Ascending aorta (tissue), 2 donors: Measurements from ENCODE around the gene NTMT1. TPM values are rescaled to one million over a fixed set of nuclear protein-coding genes. Genes with fewer than 3 reads are reported as not detected.

Experiments
- DNase-seq, 2 donors: peaks; one replicate each; pipeline ENCODE4 v3.0.0-alpha.2; 2019; ENCODE audit warnings: low spot score in 2 of 2
- H3K27ac ChIP-seq, 2 donors: fragments of 200-600 bp; sonication (generic); one replicate each; pipeline ENCODE4 v1.5.1; 2016 to 2017; ENCODE audit warnings: mild to moderate bottlenecking in 1 of 2
- H3K27me3 ChIP-seq: fragments of 200-600 bp; sonication (generic); one replicate; pipeline ENCODE4 v1.5.1; 2017
- H3K36me3 ChIP-seq, 2 donors: fragments of 200-600 bp; sonication (generic); one replicate each; pipeline ENCODE4 v1.5.1; 2016
- H3K4me1 ChIP-seq, 2 donors: fragments of 200-600 bp; sonication (generic); one replicate each; pipeline ENCODE4 v1.5.1; 2016 to 2017; ENCODE audit warnings: mild to moderate bottlenecking in 1 of 2
- H3K4me3 ChIP-seq, 2 donors: fragments of 200-600 bp; sonication (generic); one replicate each; pipeline ENCODE4 v1.5.1; 2016 to 2017; ENCODE audit warnings: mild to moderate bottlenecking in 1 of 2
- H3K9me3 ChIP-seq, 2 donors: fragments of 200-600 bp; sonication (generic); one replicate each; pipeline ENCODE4 v1.5.1; 2016
- CTCF ChIP-seq, 3 experiments: fragments of 200-600 bp in 2 of 3; fragments of 450-650 bp in 1 of 3; sonication (generic) in 2 of 3; IDR thresholded peaks; one replicate each; pipeline ENCODE4 v1.5.1; 2016 to 2019; ENCODE audit warnings: antibody characterized with exemption in 3 of 3, mild to moderate bottlenecking in 1 of 3, moderate library complexity in 1 of 3
- intact Hi-C: fragments of 100-400 bp; cut with DNase I; formaldehyde crosslinking; loops from one replicate; pipeline ENCODE4 v1.15.1; 2023
- total RNA-seq: library from RNA; depleted of rRNA; stranded (reverse); fragments of >200 nt; gene quantifications from one replicate; pipeline ENCODE4 v1.1.0, GENCODE V29; 2016

The NTMT1 gene
- total RNA-seq, 1 donor from 2014 or later: 6.9 TPM

DNA sequence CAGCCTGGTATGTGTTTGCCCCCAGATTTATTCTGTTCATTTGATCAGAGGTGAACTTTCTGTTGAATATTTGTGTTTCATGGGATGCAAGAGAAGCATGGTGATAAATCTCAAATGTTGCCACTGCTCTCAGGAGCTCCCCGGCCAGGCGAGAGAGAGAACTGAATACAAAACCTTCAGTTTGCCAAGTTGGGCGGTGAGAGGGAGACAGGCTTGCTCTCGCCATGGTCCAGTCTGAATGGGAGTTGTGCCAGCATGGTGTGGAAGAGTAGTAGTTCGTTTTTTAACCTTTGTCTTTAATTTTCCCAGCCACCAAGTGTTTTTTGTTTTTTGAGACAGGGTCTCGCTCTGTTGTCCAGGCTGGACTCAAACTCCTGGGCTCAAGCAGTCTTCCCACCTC lies 2.7 kb downstream of the NTMT1 start:
- no peak overlapping the region for H3K4me3 ChIP-seq
- H3K4me1 ChIP-seq: peaks cover 4 to 22% of the 10 kb centered on the region in 2 donors
- no peaks in the 10 kb centered on the region for H3K9me3 ChIP-seq
- no peaks in the 10 kb centered on the region for H3K27me3 ChIP-seq
- DNase-seq: no peak
- TF ChIP-seq CTCF (IDR thresholded peaks at IDR 0.05): no peak
- intact Hi-C loops: loop anchor here (5.0 kb wide), 1 partner anchor 451 kb away; the partner anchor contains the start of gene IER5L
- H3K36me3 ChIP-seq: peaks cover 7 to 17% of the 10 kb centered on the region in 2 donors
- no peak overlapping the region for H3K27ac ChIP-seq

- H3K27ac ChIP-seq: no peak overlapping the region
- no peaks in the 10 kb centered on the region for H3K9me3 ChIP-seq
- H3K36me3 ChIP-seq: peaks cover 13 to 24% of the 10 kb centered on the region in 2 donors
- no peak for TF ChIP-seq CTCF (IDR thresholded peaks at IDR 0.05)
- H3K4me1 ChIP-seq: peaks cover 4 to 22% of the 10 kb centered on the region in 2 donors
- no peaks in the 10 kb centered on the region for H3K27me3 ChIP-seq
- DNase-seq: no peak
- intact Hi-C loops: loop anchor here (5.0 kb wide), 1 partner anchor 452 kb away; the partner anchor contains the start of gene IER5L
- no peak overlapping the region for H3K4me3 ChIP-seq
These were observed 3.4 kb downstream of the NTMT1 start for GRCh38 chr9:129629251-129629820.

- no peak for TF ChIP-seq CTCF (IDR thresholded peaks at IDR 0.05)
- intact Hi-C loops: no loop called here
- H3K36me3 ChIP-seq: peaks cover 29 to 40% of the 10 kb centered on the region in 2 donors
- no peak overlapping the region for H3K27ac ChIP-seq
- H3K4me1 ChIP-seq: peaks cover 4 to 22% of the 10 kb centered on the region in 2 donors
- DNase-seq: no peak
- no peaks in the 10 kb centered on the region for H3K9me3 ChIP-seq
- no peaks in the 10 kb centered on the region for H3K27me3 ChIP-seq
- H3K4me3 ChIP-seq: no peak overlapping the region
These were observed 5.2 kb downstream of the NTMT1 start for GRCh38 chr9:129630967-129631673.

GRCh38 chr9:129631674-129632129 lies 5.7 kb downstream of the NTMT1 start:
- peaks cover 3 to 21% of the 10 kb centered on the region in 2 donors for H3K4me1 ChIP-seq
- intact Hi-C loops: no loop called here
- H3K9me3 ChIP-seq: no peaks in the 10 kb centered on the region
- TF ChIP-seq CTCF (IDR thresholded peaks at IDR 0.05): no peak
- H3K27me3 ChIP-seq: no peaks in the 10 kb centered on the region
- no peak for DNase-seq
- no peak overlapping the region for H3K4me3 ChIP-seq
- no peak overlapping the region for H3K27ac ChIP-seq
- peaks cover 34 to 44% of the 10 kb centered on the region in 2 donors for H3K36me3 ChIP-seq

- no peaks in the 10 kb centered on the region for H3K9me3 ChIP-seq
- peaks cover 42 to 52% of the 10 kb centered on the region in 2 donors for H3K36me3 ChIP-seq
- no peak for DNase-seq
- H3K4me1 ChIP-seq: peaks cover 0 to 14% of the 10 kb centered on the region in 2 donors
- no peak for TF ChIP-seq CTCF (IDR thresholded peaks at IDR 0.05)
- intact Hi-C loops: no loop called here
- no peak overlapping the region for H3K27ac ChIP-seq
- H3K27me3 ChIP-seq: no peaks in the 10 kb centered on the region
- H3K4me3 ChIP-seq: no peak overlapping the region
These were observed 6.5 kb downstream of the NTMT1 start for GRCh38 chr9:129632460-129632859.
